K562 (cell line): Measurements from ENCODE around the gene ACYP2.

Source experiments
- HDAC2 ChIP-seq: fragments of 450-650 bp; IDR thresholded peaks from 2 replicates; pipeline ENCODE4 v1.6.1; 2016; ENCODE audit warnings: mild to moderate bottlenecking
- MTA3 ChIP-seq: fragments of 450-650 bp; formaldehyde crosslinking; IDR thresholded peaks from 2 replicates; pipeline ENCODE4 v1.6.1; 2017; ENCODE audit warnings: mild to moderate bottlenecking, borderline replicate concordance
- PRPF4 ChIP-seq: fragments of 200-400 bp; formaldehyde crosslinking; IDR thresholded peaks from one replicate; pipeline ENCODE4 v1.6.1; 2017; ENCODE audit warnings: low read length, low read depth, mild to moderate bottlenecking; ENCODE audit not compliant: insufficient read depth, poor library complexity, severe bottlenecking
- ZBTB2 ChIP-seq: fragments of 450-650 bp; IDR thresholded peaks from 2 replicates; pipeline ENCODE4 v1.6.1; 2016; ENCODE audit warnings: antibody characterized with exemption

DNA sequence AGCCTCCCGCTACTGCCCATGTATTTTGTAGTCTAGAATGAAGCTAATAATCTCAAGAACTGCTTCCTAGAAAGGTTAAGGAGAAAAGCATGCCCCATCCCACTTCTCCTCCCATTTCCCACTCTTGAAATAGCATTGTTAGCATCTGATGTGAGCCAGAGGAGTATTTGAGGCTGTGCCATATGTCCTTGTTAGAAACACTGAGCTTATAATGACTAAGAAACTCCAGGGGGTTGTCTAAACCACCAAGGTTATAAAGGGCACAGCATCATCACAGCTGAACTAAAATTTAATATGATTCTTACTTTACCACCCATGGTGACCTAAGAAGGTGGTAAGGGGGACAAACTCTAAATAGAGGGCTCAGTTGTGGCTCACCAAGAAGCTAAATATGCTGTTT is 124.0 kb downstream of the ACYP2 start:
- TF ChIP-seq PRPF4 (no peak), MTA3 (no peak), ZBTB2 (no peak), HDAC2 (no peak)
